ENCODE measurements around the gene PHTF2. TPM values are rescaled to one million over a fixed set of nuclear protein-coding genes. Genes with fewer than 3 reads are reported as not detected.

PHTF2 gene
- total RNA-seq, 1 experiment from 2014 or later: 26.7 TPM

DNA sequence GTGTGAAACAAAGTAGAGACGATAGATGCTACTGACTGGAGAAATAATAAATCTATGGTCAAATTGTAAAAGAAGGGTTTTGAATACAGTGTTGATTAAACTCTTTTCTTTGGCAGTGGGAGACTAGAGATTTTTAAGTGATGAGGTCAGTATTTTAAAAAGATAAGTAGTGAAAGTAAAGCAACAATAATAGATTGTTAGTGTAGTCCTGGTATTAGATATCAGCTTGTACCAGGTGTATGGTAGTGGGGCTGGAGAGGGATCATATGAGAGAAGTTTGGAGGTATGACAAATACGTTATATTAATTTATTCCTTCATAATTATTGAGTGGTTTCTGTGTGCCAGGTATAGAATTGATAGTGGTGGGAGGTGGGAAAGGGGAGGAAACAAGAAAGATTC, 25.2 kb downstream of the PHTF2 start:
- Histone ChIP-seq H4K20me1 (ENCODE audit: insufficient read depth) (no peaks in the 10 kb centered on the region), H3K9ac (ENCODE audit: low read length) (no peak overlapping the region), H3K4me2 (ENCODE audit: low read length) (no peak overlapping the region), H2AFZ (ENCODE audit: low read depth, low read length, poor library complexity, severe bottlenecking) (no peak overlapping the region), H3K4me3 (replicated peaks in 1 of 2; ENCODE audit: low read depth in 1 of 2, low read length in 2 of 2) (no peak overlapping the region), H3K27ac (ENCODE audit: low read depth, low read length) (no peak overlapping the region), H3K36me3 (ENCODE audit: control insufficient read depth in 1 of 2, insufficient read depth in 2 of 2, low read length in 2 of 2) (no peaks in the 10 kb centered on the region), H3K4me1 (ENCODE audit: control insufficient read depth in 1 of 2, insufficient read depth in 2 of 2, low read length in 2 of 2) (no peaks in the 10 kb centered on the region), H3K9me3 (ENCODE audit: control insufficient read depth in 1 of 2, insufficient read depth in 1 of 2, low read depth in 1 of 2, low read length in 2 of 2) (peaks cover 9 to 15% of the 10 kb centered on the region in 2 experiments; a peak in 3 of 4 replicates), H3K27me3 (ENCODE audit: insufficient read depth, low read length) (no peaks in the 10 kb centered on the region), H3K79me2 (ENCODE audit: insufficient read depth, low read length) (peaks cover 36% of the 10 kb centered on the region), H3K9me2 (ENCODE audit: insufficient read depth) (no peaks in the 10 kb centered on the region)
- no TSS peak for BruUV-seq (replicated peaks)
- intact Hi-C loops (cut with micrococcal nuclease): no loop called here
- ChIA-PET POLR2A (no interaction called here), CTCF (no interaction called here), RAD21 (ENCODE audit: low non-redundant PET in 1 of 2, low total read pairs in 2 of 2, uncharacterized antibody in 2 of 2, unreplicated experiment in 2 of 2) (no interaction called here)
- no peak for TF ChIP-seq CTCF (IDR thresholded peaks at IDR 0.05 in 2 of 3, conservative IDR thresholded peaks at IDR 0.05 in 1 of 3; ENCODE audit: borderline replicate concordance in 1 of 3, insufficient read depth in 1 of 3, low read depth in 2 of 3, low read length in 2 of 3)
- no peak for TF ChIP-seq POLR2AphosphoS5 (IDR thresholded peaks at IDR 0.05; ENCODE audit: low read depth, low read length)
- no peak for TF ChIP-seq ZBTB33 (IDR thresholded peaks at IDR 0.05; ENCODE audit: extremely low read depth, insufficient replicate concordance, low read length)
- ATAC-seq: no peak
- DNase-seq (ENCODE audit: low read depth, low spot score): no peak

DNA sequence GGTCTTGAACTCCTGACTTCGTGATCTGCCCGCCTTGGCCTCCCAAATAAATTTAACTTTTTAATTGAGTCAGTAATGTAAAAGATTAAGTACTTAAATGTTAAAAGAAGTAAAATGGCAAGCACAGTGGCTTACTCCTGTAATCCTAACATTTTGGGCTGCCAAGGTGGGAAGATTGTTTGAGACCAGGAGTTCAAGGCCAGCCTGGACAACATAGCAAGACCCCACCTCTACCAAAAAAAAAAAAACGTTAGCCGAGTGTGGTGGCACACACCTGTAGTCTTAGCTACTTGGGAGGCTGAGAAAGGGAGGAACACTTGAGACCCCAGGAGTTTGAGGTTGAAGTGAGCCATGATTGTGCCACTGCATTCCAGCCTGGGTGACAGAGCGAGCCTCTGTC, 26.1 kb downstream of the PHTF2 start:
- Histone ChIP-seq H3K79me2 (ENCODE audit: insufficient read depth, low read length) (peaks cover 28% of the 10 kb centered on the region), H3K9me2 (ENCODE audit: insufficient read depth) (no peaks in the 10 kb centered on the region), H3K27me3 (ENCODE audit: insufficient read depth, low read length) (no peaks in the 10 kb centered on the region), H4K20me1 (ENCODE audit: insufficient read depth) (no peaks in the 10 kb centered on the region), H2AFZ (ENCODE audit: low read depth, low read length, poor library complexity, severe bottlenecking) (no peak overlapping the region), H3K4me2 (ENCODE audit: low read length) (no peak overlapping the region), H3K36me3 (ENCODE audit: control insufficient read depth in 1 of 2, insufficient read depth in 2 of 2, low read length in 2 of 2) (no peaks in the 10 kb centered on the region), H3K9me3 (ENCODE audit: control insufficient read depth in 1 of 2, insufficient read depth in 1 of 2, low read depth in 1 of 2, low read length in 2 of 2) (peaks cover 9 to 15% of the 10 kb centered on the region in 2 experiments; a peak in 3 of 4 replicates), H3K4me3 (replicated peaks in 1 of 2; ENCODE audit: low read depth in 1 of 2, low read length in 2 of 2) (no peak overlapping the region), H3K9ac (ENCODE audit: low read length) (no peak overlapping the region), H3K4me1 (ENCODE audit: control insufficient read depth in 1 of 2, insufficient read depth in 2 of 2, low read length in 2 of 2) (no peaks in the 10 kb centered on the region), H3K27ac (ENCODE audit: low read depth, low read length) (no peak overlapping the region)
- intact Hi-C loops (cut with micrococcal nuclease): no loop called here
- CTCF ChIA-PET: no interaction called here
- no peak for ATAC-seq
- DNase-seq (ENCODE audit: low read depth, low spot score): no peak
- RAD21 ChIA-PET (ENCODE audit: low non-redundant PET in 1 of 2, low total read pairs in 2 of 2, uncharacterized antibody in 2 of 2, unreplicated experiment in 2 of 2): no interaction called here
- no TSS peak for BruUV-seq (replicated peaks)
- POLR2A ChIA-PET: no interaction called here
- TF ChIP-seq SIN3A (IDR thresholded peaks at IDR 0.05; ENCODE audit: low read depth): no peak
- no peak for TF ChIP-seq EZH2phosphoT487 (IDR thresholded peaks at IDR 0.05; ENCODE audit: borderline replicate concordance)
- no peak for TF ChIP-seq JUND (IDR thresholded peaks at IDR 0.05)
- no peak for TF ChIP-seq EZH2 (IDR thresholded peaks at IDR 0.05)
- TF ChIP-seq RAD21 (IDR thresholded peaks at IDR 0.05; ENCODE audit: low read depth): no peak
- no peak for TF ChIP-seq CTCF (IDR thresholded peaks at IDR 0.05 in 2 of 3, conservative IDR thresholded peaks at IDR 0.05 in 1 of 3; ENCODE audit: borderline replicate concordance in 1 of 3, insufficient read depth in 1 of 3, low read depth in 2 of 3, low read length in 2 of 3)
- TF ChIP-seq ELF1 (IDR thresholded peaks at IDR 0.05; ENCODE audit: borderline replicate concordance, low read depth): no peak
- TF ChIP-seq ATF3 (IDR thresholded peaks at IDR 0.05): no peak

Data from HCT116 (cell line).